A549 (cell line): ENCODE measurements around the gene TSPAN4. TPM values are rescaled to one million over a fixed set of nuclear protein-coding genes. Genes with fewer than 3 reads are reported as not detected.

ENCODE experiments used
- ATAC-seq, 2 experiments: fragments of 200-7000 bp in 1 of 2; fragments of >200 bp in 1 of 2; cut with Nextera tagmentation in 1 of 2; cut with Tn5 transposase in 1 of 2; 3 replicates each; pipeline versions ENCODE4 v1.8.0 to v1.9.1; 2018 to 2020; ENCODE audit warnings: mild to moderate bottlenecking in 1 of 2, moderate library complexity in 1 of 2
- CTCF ChIA-PET: fragments of 300-600 bp; sonication (Branson Sonifier 250); formaldehyde crosslinking; extraction: SDS; loops from one replicate; lab custom pipeline; 2021; ENCODE audit warnings: antibody characterized with exemption, inconsistent platforms; lab: Yijun Ruan, JAX
- POLR2A ChIA-PET: fragments of 350-600 bp; formaldehyde crosslinking; extraction: SDS; loops from one replicate; lab custom pipeline; 2021; ENCODE audit warnings: antibody characterized with exemption, inconsistent platforms; lab: Yijun Ruan, JAX
- DNase-seq, 2 experiments: peaks; one replicate each; pipeline versions ENCODE4 v3.0.0 to v3.0.0-alpha.2; 2011 to 2016; ENCODE audit warnings: low read depth in 1 of 2, low spot score in 1 of 2
- FAIRE-seq: peaks from 2 replicates; lab custom pipeline; 2011; peaks lifted over from hg19 to GRCh38; lab: Jason Lieb, UNC
- H3K27ac ChIP-seq, 2 experiments: fragments of >200 bp; sonication (Bioruptor Twin); formaldehyde crosslinking; 3 replicates each; pipeline ENCODE4 v1.5.1; 2016 to 2017
- H3K4me1 ChIP-seq: fragments of >200 bp; sonication (Bioruptor Twin); formaldehyde crosslinking; 3 replicates; pipeline ENCODE4 v1.6.1; 2016
- H3K4me2 ChIP-seq: fragments of >200 bp; sonication (Bioruptor Twin); formaldehyde crosslinking; 3 replicates; pipeline ENCODE4 v1.6.1; 2016
- H3K4me3 ChIP-seq: fragments of >200 bp; sonication (Bioruptor Twin); formaldehyde crosslinking; 3 replicates; pipeline ENCODE4 v1.5.1; 2016
- H3K9me3 ChIP-seq: fragments of >200 bp; sonication (Bioruptor Twin); formaldehyde crosslinking; 3 replicates; pipeline ENCODE4 v1.6.1; 2016
- CBX2 ChIP-seq: fragments of 200-600 bp; sonication (generic); IDR thresholded peaks from 2 replicates; pipeline ENCODE4 v1.6.1; 2016; ENCODE audit warnings: low read depth, mild to moderate bottlenecking, borderline replicate concordance
- CEBPB ChIP-seq, 2 experiments: fragments of >200 bp in 1 of 2; sonication (Bioruptor Twin) in 1 of 2; formaldehyde crosslinking in 1 of 2; IDR thresholded peaks; 2 replicates each; pipeline ENCODE4 v1.6.1; 2012 to 2016
- CHD2 ChIP-seq: fragments of 150-350 bp; IDR thresholded peaks from 2 replicates; pipeline ENCODE4 v1.6.1; 2014; ENCODE audit warnings: low read length; ENCODE audit not compliant: partially characterized antibody
- CTCF ChIP-seq: fragments of >200 bp; sonication (Bioruptor Twin); formaldehyde crosslinking; IDR thresholded peaks from 3 replicates; pipeline ENCODE4 v1.5.1; 2016
- FOSB ChIP-seq: fragments of 250-450 bp; sonication (Bioruptor Pico); IDR thresholded peaks from 2 replicates; pipeline ENCODE4 v1.5.0; 2020; ENCODE audit warnings: mild to moderate bottlenecking, moderate library complexity
- FOXS1 ChIP-seq: fragments of 250-450 bp; sonication (Bioruptor Pico); IDR thresholded peaks from 2 replicates; pipeline ENCODE4 v1.5.0; 2020; ENCODE audit warnings: mild to moderate bottlenecking, moderate library complexity
- GATA3 ChIP-seq: IDR thresholded peaks from 2 replicates; pipeline ENCODE4 v1.6.1; 2012; ENCODE audit warnings: borderline replicate concordance
- HEYL ChIP-seq: fragments of 250-450 bp; sonication (Bioruptor Pico); IDR thresholded peaks from 2 replicates; pipeline ENCODE4 v1.8.0; 2021; ENCODE audit warnings: mild to moderate bottlenecking, moderate library complexity
- HOXA7 ChIP-seq: fragments of 250-450 bp; sonication (Bioruptor Pico); IDR thresholded peaks from 2 replicates; pipeline ENCODE4 v1.5.0; 2020; ENCODE audit warnings: mild to moderate bottlenecking, moderate library complexity
- HOXB13 ChIP-seq: fragments of 250-450 bp; sonication (Bioruptor Pico); IDR thresholded peaks from 2 replicates; pipeline ENCODE4 v1.5.0; 2020; ENCODE audit warnings: low read depth, mild to moderate bottlenecking, moderate library complexity
- HOXB5 ChIP-seq: fragments of 250-450 bp; sonication (Bioruptor Pico); IDR thresholded peaks from 2 replicates; pipeline ENCODE4 v1.5.0; 2020; ENCODE audit warnings: mild to moderate bottlenecking, moderate library complexity
- JUN ChIP-seq, 2 experiments: fragments of >200 bp; sonication (Bioruptor Twin); formaldehyde crosslinking; IDR thresholded peaks; 2 replicates in 1 of 2; 3 replicates in 1 of 2; pipeline ENCODE4 v1.6.1; 2016 to 2017
- MAZ ChIP-seq: fragments of 150-350 bp; IDR thresholded peaks from 2 replicates; pipeline ENCODE4 v1.6.1; 2014; ENCODE audit warnings: antibody characterized with exemption, low read depth, low read length, borderline replicate concordance
- MYC ChIP-seq: IDR thresholded peaks from 2 replicates; pipeline ENCODE4 v1.6.1; 2012; ENCODE audit warnings: mild to moderate bottlenecking, inconsistent platforms, low read length, improper control_type of control experiment, borderline replicate concordance
- NFE2L2 ChIP-seq: fragments of 150-350 bp; conservative IDR thresholded peaks from 2 replicates; pipeline ENCODE4 v1.6.1; 2014; ENCODE audit warnings: low read length
- PHF8 ChIP-seq: fragments of 200-600 bp; sonication (generic); IDR thresholded peaks from 2 replicates; pipeline ENCODE4 v1.6.1; 2016; ENCODE audit warnings: low read depth, mild to moderate bottlenecking, antibody characterized with exemption, moderate library complexity, borderline replicate concordance
- POLR2A ChIP-seq: IDR thresholded peaks from 2 replicates; pipeline ENCODE4 v1.6.1; 2012; ENCODE audit warnings: mild to moderate bottlenecking, low read length
- RAD21 ChIP-seq, 2 experiments: fragments of >200 bp in 1 of 2; sonication (Bioruptor Twin) in 1 of 2; formaldehyde crosslinking in 1 of 2; IDR thresholded peaks in 1 of 2; conservative IDR thresholded peaks in 1 of 2; 2 replicates in 1 of 2; 3 replicates in 1 of 2; pipeline ENCODE4 v1.6.1; 2012 to 2018; ENCODE audit warnings: inconsistent platforms in 1 of 2
- RARB ChIP-seq: fragments of 250-450 bp; sonication (Bioruptor Pico); IDR thresholded peaks from 2 replicates; pipeline ENCODE4 v1.8.0; 2021; ENCODE audit warnings: mild to moderate bottlenecking, moderate library complexity
- RFX5 ChIP-seq: fragments of 450-650 bp; IDR thresholded peaks from 2 replicates; pipeline ENCODE4 v1.7.1; 2014; ENCODE audit warnings: antibody characterized with exemption, mild to moderate bottlenecking, moderate library complexity
- SMC3 ChIP-seq: fragments of >200 bp; sonication (Bioruptor Twin); formaldehyde crosslinking; IDR thresholded peaks from 3 replicates; pipeline ENCODE4 v1.6.1; 2018; ENCODE audit warnings: inconsistent platforms
- TFCP2L1 ChIP-seq: fragments of 250-450 bp; sonication (Bioruptor Pico); IDR thresholded peaks from 2 replicates; pipeline ENCODE4 v1.5.0; 2021; ENCODE audit warnings: mild to moderate bottlenecking
- ZFP36 ChIP-seq: fragments of 450-650 bp; IDR thresholded peaks from 2 replicates; pipeline ENCODE4 v1.6.1; 2014; ENCODE audit warnings: borderline replicate concordance; ENCODE audit not compliant: partially characterized antibody
- WGBS: methylation state at CpG from one replicate; pipeline ENCODE4 v1.1.6; 2017; ENCODE audit errors: missing lambda C conversion rate; 5-methylcytosine and 5-hydroxymethylcytosine counted together
- polyA plus RNA-seq, 4 experiments: library from polyadenylated mRNA; depleted of rRNA in 3 of 4; stranded (reverse); fragments of >200 nt; fragmentation: RNase III in 1 of 4; extraction: RNeasy Plus Mini Kit Qiagen cat#74134 plus additional on column Dnase treatment in 1 of 4; gene quantifications; 2 replicates in 3 of 4; 3 replicates in 1 of 4; pipeline ENCODE4 v1.2.3, GENCODE V29; 2011 to 2017
- TF ChIP-seq, protein P1 (sequence below): IDR thresholded peaks from 2 replicates; pipeline ENCODE4 v1.6.1; 2012
- TF ChIP-seq, protein P2 (sequence below): fragments of 250-450 bp; sonication (Bioruptor Pico); IDR thresholded peaks from 2 replicates; pipeline ENCODE4 v1.5.0; 2021; ENCODE audit warnings: mild to moderate bottlenecking, moderate library complexity, borderline replicate concordance

Gene TSPAN4
- polyA plus RNA-seq, 2 of the 4 experiments (the other 2 are of a cell fraction), result 83.5 to 145 TPM

GRCh38 chr11:908273-908672 lies 65.6 kb downstream of the TSPAN4 start:
- POLR2A ChIA-PET, result no interaction called here
- ATAC-seq (no peak), DNase-seq (no peak), FAIRE-seq (no peak)
- H3K4me1 ChIP-seq, result peaks cover 14% of the 10 kb centered on the region
- H3K9me3 ChIP-seq, result no peaks in the 10 kb centered on the region
- H3K27ac ChIP-seq, result no peak overlapping the region
- TF ChIP-seq, protein P1, sequence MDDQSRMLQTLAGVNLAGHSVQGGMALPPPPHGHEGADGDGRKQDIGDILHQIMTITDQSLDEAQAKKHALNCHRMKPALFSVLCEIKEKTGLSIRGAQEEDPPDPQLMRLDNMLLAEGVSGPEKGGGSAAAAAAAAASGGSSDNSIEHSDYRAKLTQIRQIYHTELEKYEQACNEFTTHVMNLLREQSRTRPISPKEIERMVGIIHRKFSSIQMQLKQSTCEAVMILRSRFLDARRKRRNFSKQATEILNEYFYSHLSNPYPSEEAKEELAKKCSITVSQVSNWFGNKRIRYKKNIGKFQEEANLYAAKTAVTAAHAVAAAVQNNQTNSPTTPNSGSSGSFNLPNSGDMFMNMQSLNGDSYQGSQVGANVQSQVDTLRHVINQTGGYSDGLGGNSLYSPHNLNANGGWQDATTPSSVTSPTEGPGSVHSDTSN, result no peak
- TF ChIP-seq RAD21 (conservative IDR thresholded peaks at IDR 0.05 in 1 of 2, IDR thresholded peaks at IDR 0.05 in 1 of 2), result no peak
- TF ChIP-seq MAZ, result no peak
- no peak for TF ChIP-seq CBX2
- TF ChIP-seq CHD2, result no peak
- no peak for TF ChIP-seq NFE2L2
- TF ChIP-seq PHF8, result no peak
- TF ChIP-seq HEYL (CRISPR knock-in tag), result no peak
- no peak for TF ChIP-seq FOXS1 (CRISPR knock-in tag)
- H3K4me2 ChIP-seq, result no peak overlapping the region
- 87% methylated on average over 5 of the region's 5 CpGs for WGBS
- CTCF ChIA-PET, result interaction anchor here (1.5 kb wide), 1 partner anchor 17 kb away, joined by 7 read pairs; no protein-coding TSS in a partner anchor
- no peak overlapping the region for H3K4me3 ChIP-seq

GRCh38 chr11:909406-909805 lies 66.8 kb downstream of the TSPAN4 start:
- no peak for FAIRE-seq
- peaks cover 14% of the 10 kb centered on the region for H3K4me1 ChIP-seq
- CTCF ChIA-PET, result no interaction called here
- WGBS, result 90% methylated on average over 11 of the region's 11 CpGs
- peak overlapping the region; percentile 93 for H3K4me2 ChIP-seq
- no peak for DNase-seq
- H3K27ac ChIP-seq, result peak overlapping the region in 1 of 2 experiments; percentile 98; a peak in 2 of 6 replicates
- POLR2A ChIA-PET, result no interaction called here
- ATAC-seq, result no peak
- H3K4me3 ChIP-seq, result peak overlapping the region; percentile 84; the same call in 2 of the 3 replicates
- H3K9me3 ChIP-seq, result no peaks in the 10 kb centered on the region
- TF ChIP-seq SMC3, result no peak
- TF ChIP-seq RARB (CRISPR knock-in tag), result no peak
- TF ChIP-seq HOXB5, result no peak
- TF ChIP-seq, protein P2, sequence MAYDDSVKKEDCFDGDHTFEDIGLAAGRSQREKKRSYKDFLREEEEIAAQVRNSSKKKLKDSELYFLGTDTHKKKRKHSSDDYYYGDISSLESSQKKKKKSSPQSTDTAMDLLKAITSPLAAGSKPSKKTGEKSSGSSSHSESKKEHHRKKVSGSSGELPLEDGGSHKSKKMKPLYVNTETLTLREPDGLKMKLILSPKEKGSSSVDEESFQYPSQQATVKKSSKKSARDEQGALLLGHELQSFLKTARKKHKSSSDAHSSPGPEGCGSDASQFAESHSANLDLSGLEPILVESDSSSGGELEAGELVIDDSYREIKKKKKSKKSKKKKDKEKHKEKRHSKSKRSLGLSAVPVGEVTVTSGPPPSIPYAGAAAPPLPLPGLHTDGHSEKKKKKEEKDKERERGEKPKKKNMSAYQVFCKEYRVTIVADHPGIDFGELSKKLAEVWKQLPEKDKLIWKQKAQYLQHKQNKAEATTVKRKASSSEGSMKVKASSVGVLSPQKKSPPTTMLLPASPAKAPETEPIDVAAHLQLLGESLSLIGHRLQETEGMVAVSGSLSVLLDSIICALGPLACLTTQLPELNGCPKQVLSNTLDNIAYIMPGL (CRISPR knock-in tag), result no peak
- no peak for TF ChIP-seq HOXA7 (CRISPR knock-in tag)
- TF ChIP-seq CTCF, result no peak
- TF ChIP-seq RFX5, result no peak
- TF ChIP-seq MYC, result no peak
- no peak for TF ChIP-seq GATA3
- no peak for TF ChIP-seq POLR2A
- TF ChIP-seq, protein P1, result no peak
- TF ChIP-seq CEBPB (IDR thresholded peaks at IDR 0.05), result no peak
- TF ChIP-seq HEYL (CRISPR knock-in tag), result no peak
- no peak for TF ChIP-seq HOXB13 (CRISPR knock-in tag)
- TF ChIP-seq NFE2L2, result no peak
- TF ChIP-seq FOSB (CRISPR knock-in tag), result no peak
- no peak for TF ChIP-seq TFCP2L1 (CRISPR knock-in tag)
- no peak for TF ChIP-seq ZFP36
- TF ChIP-seq JUN (IDR thresholded peaks at IDR 0.05), result no peak
